GM18861 (cell line): ENCODE data around the gene IFI30.
"Not testable (repeated sequence)": the region's sequence is repeated elsewhere in the genome, so short reads cannot be mapped to it uniquely, and the experiment has no call there.

ENCODE experiments used
- ATAC-seq: cut with Tn5 transposase; IDR thresholded peaks from one replicate; pipeline ENCODE4 v1.9.1; 2021; ENCODE audit not compliant: unreplicated experiment

IFI30 gene

DNA sequence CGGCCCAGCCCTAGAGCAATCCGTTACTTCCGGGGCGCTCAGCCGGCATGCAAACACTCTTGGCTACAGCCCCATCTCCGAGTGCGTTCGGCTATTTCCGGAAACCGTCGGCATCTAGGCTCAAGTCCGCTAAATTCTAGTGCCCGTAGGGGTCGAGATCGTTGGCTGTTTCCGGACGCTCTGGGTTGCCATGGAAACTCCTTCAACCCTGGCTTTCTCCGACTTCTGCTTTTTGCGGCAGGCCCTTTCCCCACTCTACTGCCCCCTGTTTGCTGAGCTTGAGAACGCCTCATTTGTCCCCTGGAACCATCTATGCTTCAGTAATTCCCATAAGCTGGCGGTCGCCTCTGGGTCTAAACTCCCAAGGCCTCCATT is 21.2 kb upstream of the IFI30 start:
- peak; percentile 63 for ATAC-seq

DNA sequence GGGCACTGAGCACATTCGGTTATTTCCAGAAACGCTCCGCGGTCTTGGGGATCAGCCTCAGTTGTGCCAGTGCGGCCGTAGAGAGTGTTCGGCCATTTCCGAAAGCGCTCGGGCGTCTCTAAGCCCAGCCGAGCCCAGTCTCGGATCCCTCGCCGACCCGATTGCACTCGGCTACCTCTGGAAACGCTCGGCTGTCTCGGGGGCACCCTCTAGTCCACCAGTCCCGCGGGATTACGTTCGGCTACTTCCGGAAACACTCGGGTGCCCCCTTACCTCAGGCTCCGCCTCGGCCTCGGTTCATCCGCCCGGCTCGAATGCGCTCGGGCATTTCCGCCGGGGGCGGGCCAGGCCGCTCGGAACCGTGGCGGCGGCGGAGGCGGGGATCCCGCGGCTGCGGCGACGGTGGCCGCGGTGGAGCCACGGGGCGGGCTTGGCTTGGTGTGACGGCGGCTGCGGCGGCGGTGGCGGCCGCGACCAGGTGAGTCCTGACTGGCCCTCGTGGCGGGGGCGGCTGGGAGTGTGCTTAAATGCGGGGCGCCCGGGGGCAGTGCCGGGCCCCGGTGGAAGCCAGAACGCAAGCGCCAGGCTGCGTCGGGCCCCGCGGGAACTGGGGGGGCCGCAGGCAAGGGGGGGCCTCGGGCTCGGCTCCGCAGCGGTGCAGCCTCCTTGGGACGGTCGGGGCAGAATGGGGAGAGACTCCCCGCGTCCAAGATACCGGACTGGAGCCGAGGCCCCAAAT is 20.6 kb upstream of the IFI30 start, which contains the start of gene PIK3R2:
TSS of gene PIK3R2 (plus strand) at position 347 of the 739 bp plus-strand sequence. CDS start 2,717 bp downstream, outside the sequence.
- peak; percentile 57 for ATAC-seq

- ATAC-seq: no peak
Observed at GRCh38 chr19:18153556-18154134, 20.0 kb upstream of the IFI30 start.

DNA sequence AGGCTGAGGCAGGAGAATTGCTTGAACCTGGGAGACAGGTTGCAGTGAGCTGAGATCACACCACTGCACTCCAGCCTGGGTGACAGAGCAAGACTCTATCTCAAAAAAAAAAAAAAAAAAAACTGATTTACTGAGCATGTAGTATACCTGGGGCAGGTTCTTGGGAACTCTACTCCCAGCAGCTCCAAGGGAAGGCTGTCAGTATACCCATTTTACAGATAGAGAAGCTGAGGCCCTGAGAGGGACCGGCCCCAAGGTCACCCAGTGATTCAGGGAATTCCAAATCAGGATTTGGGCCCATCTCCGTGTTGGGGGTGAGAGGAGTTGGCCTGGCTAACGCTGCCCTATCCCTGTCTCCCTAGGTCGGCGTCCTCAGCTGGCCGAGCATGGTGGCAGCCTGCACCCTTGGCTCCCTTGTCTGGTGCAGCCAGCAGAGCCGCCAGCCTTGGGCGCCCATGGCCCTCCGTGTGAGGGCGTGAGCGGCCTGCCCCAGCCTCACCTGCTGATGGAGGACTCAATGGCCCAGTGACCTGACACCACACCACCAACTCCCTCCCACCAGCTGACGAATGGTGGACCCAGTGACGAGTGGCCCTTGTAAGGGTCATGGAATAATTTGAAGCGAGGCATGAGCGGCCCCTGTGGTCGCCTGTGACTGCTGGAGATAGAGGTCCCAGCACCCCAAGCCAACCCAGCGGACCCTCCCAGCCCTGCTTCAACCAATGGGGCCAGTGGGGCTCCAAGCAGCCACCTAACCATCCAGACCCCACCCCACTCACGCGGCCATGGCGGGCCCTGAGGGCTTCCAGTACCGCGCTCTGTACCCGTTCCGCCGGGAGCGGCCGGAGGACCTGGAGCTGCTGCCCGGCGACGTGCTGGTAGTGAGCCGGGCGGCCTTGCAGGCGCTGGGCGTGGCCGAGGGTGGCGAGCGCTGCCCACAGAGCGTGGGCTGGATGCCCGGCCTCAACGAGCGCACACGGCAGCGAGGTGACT is 18.2 kb upstream of the IFI30 start:
- ATAC-seq: no peak

- ATAC-seq: no peak
Observed at GRCh38 chr19:18156268-18156667, 17.3 kb upstream of the IFI30 start.

DNA sequence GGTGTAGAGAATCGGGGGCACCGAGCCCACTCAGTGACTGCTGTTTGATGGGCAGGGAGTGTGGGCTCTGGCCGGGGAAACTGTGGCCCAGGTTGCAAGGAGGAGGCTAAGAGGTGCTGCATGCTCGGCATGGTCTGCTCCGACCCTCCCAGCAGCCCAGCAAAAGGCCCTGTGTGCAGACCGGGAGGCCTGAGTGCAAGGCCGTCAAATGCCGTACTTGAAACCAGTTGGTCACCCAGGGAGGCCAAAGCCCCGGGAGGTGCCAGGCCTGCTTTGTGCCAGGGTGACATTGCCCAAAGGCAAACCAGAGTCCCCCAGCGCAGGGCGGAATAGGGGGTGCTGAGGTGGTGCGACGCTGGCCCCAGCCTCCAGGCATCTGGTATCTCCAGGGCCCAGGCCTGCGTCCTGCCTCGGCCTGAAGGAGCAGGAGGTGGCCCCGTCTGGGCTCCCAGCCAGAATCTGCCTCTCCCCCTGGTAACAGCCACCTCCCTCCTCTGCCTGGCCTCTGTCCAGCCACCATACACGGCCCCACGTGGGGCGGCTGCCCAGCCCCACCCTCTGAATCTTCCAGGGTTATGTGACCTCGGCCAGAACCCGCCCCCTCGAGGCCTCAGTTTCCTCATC is 16.7 kb upstream of the IFI30 start:
- no peak for ATAC-seq

DNA sequence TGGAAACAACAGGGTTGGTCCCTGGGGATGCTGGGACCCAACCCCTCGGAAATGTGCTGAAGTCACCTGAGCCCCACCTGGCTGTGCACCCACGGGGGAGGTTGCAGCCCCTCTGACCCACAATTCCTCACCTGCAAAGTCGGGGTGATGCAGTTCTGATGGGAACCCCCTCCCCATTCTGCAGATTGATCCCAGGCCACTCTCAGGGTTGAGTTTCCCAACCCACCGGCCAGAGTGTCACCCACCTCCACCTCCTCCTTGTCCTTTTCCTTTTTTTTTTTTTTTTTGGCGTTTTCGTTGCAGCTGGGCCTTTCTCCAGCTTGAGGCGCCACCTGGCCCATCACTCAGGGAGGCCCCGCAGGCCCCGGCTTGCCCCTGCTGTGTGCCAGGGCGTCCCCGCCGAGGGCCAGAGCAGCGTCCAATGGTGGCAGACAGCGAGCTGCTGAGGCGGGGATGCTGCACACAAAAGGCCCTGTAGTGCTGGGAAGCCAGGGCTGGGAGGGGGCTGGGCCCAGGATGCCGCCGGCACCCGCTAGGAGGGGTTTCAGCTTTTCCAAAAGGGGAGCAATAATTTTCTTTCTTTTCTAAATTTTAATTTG is 16.0 kb upstream of the IFI30 start:
- no peak for ATAC-seq

DNA sequence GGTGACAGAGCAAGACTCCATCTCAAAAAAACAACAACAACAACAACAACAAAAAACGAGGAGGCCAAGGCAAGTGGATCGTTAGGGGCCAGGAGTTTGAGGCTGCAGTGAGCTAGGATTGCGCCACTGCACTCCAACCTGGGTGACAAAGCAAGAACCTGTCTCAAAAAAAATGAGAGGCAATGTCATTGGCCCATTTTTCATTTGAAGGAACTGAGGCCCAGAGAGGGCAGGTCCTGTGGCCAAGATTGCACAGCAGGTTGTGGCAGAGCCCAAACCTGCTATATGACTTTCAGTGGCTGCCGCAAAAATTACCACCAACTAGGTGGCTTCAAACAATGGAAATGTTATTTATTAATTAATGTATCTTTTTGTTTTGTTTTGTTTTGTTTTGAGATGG is 15.1 kb upstream of the IFI30 start:
- no peak for ATAC-seq

GRCh38 chr19:18159059-18159616 is 14.5 kb upstream of the IFI30 start:
- not testable (repeated sequence) for ATAC-seq

GRCh38 chr19:18159810-18160209 is 13.8 kb upstream of the IFI30 start:
- ATAC-seq: no peak

GRCh38 chr19:18160493-18160970 is 13.1 kb upstream of the IFI30 start:
- ATAC-seq: no peak

- ATAC-seq: peak; percentile 70
Observed at GRCh38 chr19:18160971-18161635, 12.5 kb upstream of the IFI30 start.

GRCh38 chr19:18161636-18162002 is 12.0 kb upstream of the IFI30 start:
- no peak for ATAC-seq

DNA sequence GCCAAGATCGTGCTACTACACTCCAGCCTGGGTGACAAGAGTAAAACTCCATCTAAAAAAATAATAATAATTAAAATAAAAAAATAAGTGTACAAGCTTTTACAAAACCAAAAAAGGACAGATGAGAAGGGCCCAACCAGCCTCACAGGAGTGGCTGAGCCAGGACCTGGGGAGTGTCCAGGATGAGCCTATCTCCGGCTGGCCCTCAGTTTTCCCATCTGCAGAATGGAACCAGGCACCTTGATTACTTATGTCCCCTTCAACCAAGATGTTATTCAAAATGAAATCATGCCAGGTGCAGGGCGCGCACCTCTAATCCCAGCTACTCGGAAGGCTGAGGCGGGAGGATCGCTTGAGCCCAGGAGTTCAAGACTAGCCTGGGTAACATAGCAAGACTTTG is 9.5 kb upstream of the IFI30 start:
- no peak for ATAC-seq

DNA sequence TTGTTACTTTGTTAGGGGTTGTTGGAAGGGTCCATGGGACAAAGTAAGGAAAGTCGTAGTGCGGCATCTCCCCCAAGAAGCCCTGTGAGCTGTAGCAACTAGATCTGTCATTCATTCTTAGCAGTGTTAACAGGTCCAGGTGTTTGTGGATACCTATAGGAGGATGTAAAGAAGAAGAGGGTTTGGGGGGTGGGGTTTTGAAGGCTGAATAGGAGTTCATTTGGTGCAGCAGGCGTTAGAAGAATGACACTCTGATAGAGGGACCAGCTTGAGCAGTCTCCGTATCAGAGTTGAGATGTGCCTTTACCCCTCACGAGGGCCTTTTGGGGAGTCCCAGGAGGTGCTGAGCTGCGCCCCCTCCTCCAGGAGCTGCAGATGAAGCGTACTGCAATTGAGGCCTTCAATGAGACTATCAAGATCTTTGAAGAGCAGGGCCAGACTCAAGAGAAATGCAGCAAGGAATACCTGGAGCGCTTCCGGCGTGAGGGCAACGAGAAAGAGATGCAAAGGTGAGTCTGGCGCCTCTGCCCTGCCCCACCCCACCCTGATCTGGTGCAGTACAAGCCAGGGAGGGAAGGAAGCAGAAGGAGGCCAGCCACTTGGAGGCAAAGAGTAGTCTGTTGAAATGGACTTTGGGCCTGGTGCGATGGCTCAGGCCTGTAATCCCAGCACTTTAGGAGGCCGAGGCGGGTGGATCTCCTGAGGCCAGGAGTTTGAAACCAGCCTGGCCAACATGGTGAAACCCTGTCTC is 7.6 kb upstream of the IFI30 start:
- no peak for ATAC-seq

DNA sequence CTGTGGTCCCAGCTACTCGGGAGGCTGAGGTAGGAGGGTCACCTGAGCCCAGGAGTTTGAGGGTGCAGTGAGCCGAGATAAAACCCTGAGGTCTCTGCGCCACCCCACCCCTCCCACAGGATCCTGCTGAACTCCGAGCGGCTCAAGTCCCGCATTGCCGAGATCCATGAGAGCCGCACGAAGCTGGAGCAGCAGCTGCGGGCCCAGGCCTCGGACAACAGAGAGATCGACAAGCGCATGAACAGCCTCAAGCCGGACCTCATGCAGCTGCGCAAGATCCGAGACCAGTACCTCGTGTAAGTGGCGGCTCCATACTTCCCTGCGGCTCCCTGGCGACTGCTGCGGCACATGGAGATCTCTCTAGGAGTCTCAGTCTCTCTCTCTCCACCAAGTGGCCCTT is 6.6 kb upstream of the IFI30 start:
- ATAC-seq: no peak

DNA sequence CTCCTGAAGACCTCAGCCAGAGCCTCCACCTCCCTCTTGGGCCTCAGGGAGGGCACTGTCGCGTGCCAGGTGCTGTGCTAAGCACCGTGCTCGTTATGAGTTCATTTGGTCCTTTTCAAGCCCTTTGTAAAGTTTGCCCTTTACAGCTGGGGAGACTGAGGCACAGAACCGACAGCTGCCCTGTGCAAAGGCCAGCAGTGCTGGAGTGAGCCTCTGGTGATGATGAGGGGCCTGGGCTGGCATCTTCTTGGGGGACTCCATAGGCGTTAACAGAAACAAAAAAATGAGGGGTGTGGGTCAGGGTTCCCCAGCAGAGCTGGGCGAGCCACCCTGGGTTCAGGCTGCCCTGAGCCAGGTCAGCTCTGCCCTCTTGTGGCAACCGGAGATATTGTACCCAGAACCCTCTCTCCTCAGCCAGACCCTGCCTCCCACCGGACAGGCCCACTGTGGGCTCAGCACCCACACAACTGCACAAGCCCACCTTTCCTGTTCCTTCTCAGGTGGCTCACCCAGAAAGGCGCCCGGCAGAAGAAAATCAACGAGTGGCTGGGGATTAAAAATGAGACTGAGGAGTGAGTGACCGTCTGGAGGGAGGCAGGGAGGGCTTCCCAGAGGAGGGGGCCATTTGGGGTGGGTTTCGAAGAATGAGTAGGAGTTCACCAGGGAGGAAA is 5.5 kb upstream of the IFI30 start:
- no peak for ATAC-seq

DNA sequence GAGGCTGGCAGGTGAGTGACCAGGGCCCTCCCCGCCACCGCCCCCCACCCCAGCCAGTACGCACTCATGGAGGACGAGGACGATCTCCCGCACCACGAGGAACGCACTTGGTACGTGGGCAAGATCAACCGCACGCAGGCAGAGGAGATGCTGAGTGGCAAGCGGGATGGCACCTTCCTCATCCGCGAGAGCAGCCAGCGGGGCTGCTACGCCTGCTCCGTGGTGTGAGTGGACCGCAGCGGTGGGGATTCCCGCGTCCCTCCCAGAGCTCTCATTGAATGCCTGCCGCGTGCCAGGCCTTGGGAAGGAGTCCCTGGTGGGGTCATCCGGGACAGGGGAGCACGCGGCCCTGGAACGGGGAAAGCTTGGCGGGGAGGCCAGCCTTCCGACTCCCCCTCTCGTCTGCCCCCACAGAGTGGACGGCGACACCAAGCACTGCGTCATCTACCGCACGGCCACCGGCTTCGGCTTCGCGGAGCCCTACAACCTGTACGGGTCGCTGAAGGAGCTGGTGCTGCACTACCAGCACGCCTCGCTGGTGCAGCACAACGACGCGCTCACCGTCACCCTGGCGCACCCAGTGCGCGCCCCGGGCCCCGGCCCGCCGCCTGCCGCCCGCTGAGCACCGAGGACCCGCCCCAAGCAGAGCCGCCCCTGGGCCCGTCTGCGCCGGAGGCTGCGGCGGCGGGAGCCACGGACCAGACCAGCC is 4.8 kb upstream of the IFI30 start:
- no peak for ATAC-seq
